ENCODE measurements around the gene ARHGAP25. TPM values are rescaled to one million over a fixed set of nuclear protein-coding genes. Genes with fewer than 3 reads are reported as not detected.

ARHGAP25 gene
- total and polyA plus RNA-seq, 11 donors = 2.6 to 27.9 (median 4.8) TPM

- no peak for TF ChIP-seq CTCF (IDR thresholded peaks at IDR 0.05)
- TF ChIP-seq POLR2A (IDR thresholded peaks at IDR 0.05) = no peak
- intact Hi-C loops (cut with DNase I) = no loop called here
- no peak for ATAC-seq
- no peak within 1 kb of the TSS for H3K4me3 ChIP-seq
- DNase-seq = no peak
- H3K27ac ChIP-seq = no peak within 1 kb of the TSS
- H3K9me3 ChIP-seq = no peaks in the 10 kb centered on the region
- H3K4me1 ChIP-seq = no peaks in the 10 kb centered on the region
- H3K36me3 ChIP-seq = no peaks in the 10 kb centered on the region
- 76 to 83% (median 77%) methylated on average over 6 of the region's 6 CpGs for WGBS, 4 donors
- H3K27me3 ChIP-seq = peaks cover 0 to 75% (median 11%) of the 10 kb centered on the region in 9 donors
Observed at GRCh38 chr2:68871159-68871764, 136.7 kb downstream of the ARHGAP25 start, which contains the start of gene BMP10. TSS of gene BMP10 (minus strand) at chr2:68871397. CDS start at chr2:68871358, 39 bp downstream.

Other genes starting within 250 kb of the ARHGAP25 start
- gene PROKR1, start 91.2 kb upstream of the ARHGAP25 start, total RNA-seq = not detected
- gene PROKR1, start 91.2 kb upstream of the ARHGAP25 start, polyA plus RNA-seq = under 1 TPM in 1 of 2 donors, not detected in 1; 0.08 TPM
- 1 to 10 TPM in 2 of 9 donors, under 1 TPM in 2, not detected in 5; 0.15 to 5.9 (median 1.7) TPM for gene BMP10, start 136.6 kb downstream of the ARHGAP25 start, total RNA-seq
- gene BMP10, start 136.6 kb downstream of the ARHGAP25 start, polyA plus RNA-seq = not detected
- gene GKN2, start 218.1 kb downstream of the ARHGAP25 start, total RNA-seq = not detected
- gene GKN2, start 218.1 kb downstream of the ARHGAP25 start, polyA plus RNA-seq = not detected
- gene GKN1, start 239.8 kb downstream of the ARHGAP25 start, total RNA-seq = not detected
- not detected for gene GKN1, start 239.8 kb downstream of the ARHGAP25 start, polyA plus RNA-seq

All from heart left ventricle (tissue), 16 donors.